H9 (cell line): ENCODE results near the gene PCBD2. TPM values are rescaled to one million over a fixed set of nuclear protein-coding genes. Genes with fewer than 3 reads are reported as not detected.

ENCODE experiments used
- DNase-seq: peaks from one replicate; pipeline ENCODE4 v3.0.0-alpha.2; 2017
- H2AFZ ChIP-seq: one replicate; pipeline ENCODE4 v1.6.1; 2013; ENCODE audit warnings: mild to moderate bottlenecking, low read length, control low read depth, moderate library complexity
- H2AK5ac ChIP-seq: 2 replicates; pipeline ENCODE4 v1.6.1; 2013; ENCODE audit warnings: low read length, control low read depth, mixed read lengths; ENCODE audit not compliant: insufficient read length
- H2BK120ac ChIP-seq: one replicate; pipeline ENCODE4 v1.6.1; 2013; ENCODE audit warnings: low read depth, mild to moderate bottlenecking, low read length, control low read depth, inconsistent platforms; ENCODE audit not compliant: poor library complexity, severe bottlenecking
- H2BK12ac ChIP-seq: 2 replicates; pipeline ENCODE4 v1.6.1; 2013; ENCODE audit warnings: low read length, control low read depth, mixed read lengths, low read depth; ENCODE audit not compliant: insufficient read length
- H2BK15ac ChIP-seq: 2 replicates; pipeline ENCODE4 v1.6.1; 2013; ENCODE audit warnings: low read depth, low read length, control low read depth
- H2BK20ac ChIP-seq: one replicate; pipeline ENCODE4 v1.6.1; 2013; ENCODE audit warnings: low read depth, mild to moderate bottlenecking, low read length, control low read depth, inconsistent platforms; ENCODE audit not compliant: poor library complexity, severe bottlenecking
- H2BK5ac ChIP-seq: 2 replicates; pipeline ENCODE4 v1.6.1; 2013; ENCODE audit warnings: low read length, control low read depth, mixed read lengths; ENCODE audit not compliant: insufficient read length
- H3K14ac ChIP-seq: 2 replicates; pipeline ENCODE4 v1.6.1; 2013; ENCODE audit warnings: low read length, control low read depth; ENCODE audit not compliant: insufficient read depth
- H3K18ac ChIP-seq: 2 replicates; pipeline ENCODE4 v1.6.1; 2013; ENCODE audit warnings: low read depth, mild to moderate bottlenecking, mixed read lengths, low read length, control low read depth; ENCODE audit not compliant: insufficient read length
- H3K23ac ChIP-seq: 2 replicates; pipeline ENCODE4 v1.6.1; 2013; ENCODE audit warnings: low read length, control low read depth, mixed read lengths, low read depth; ENCODE audit not compliant: insufficient read length
- H3K23me2 ChIP-seq: 2 replicates; pipeline ENCODE4 v1.6.1; 2013; ENCODE audit warnings: low read depth, mild to moderate bottlenecking, mixed read lengths, low read length, control low read depth; ENCODE audit not compliant: insufficient read length, poor library complexity, severe bottlenecking
- H3K27ac ChIP-seq: 2 replicates; pipeline ENCODE4 v1.5.1; 2013; ENCODE audit warnings: low read length, control low read depth, mixed read lengths, low read depth; ENCODE audit not compliant: insufficient read length
- H3K27me3 ChIP-seq: 2 replicates; pipeline ENCODE4 v1.6.1; 2013; ENCODE audit warnings: low read length, control low read depth, inconsistent platforms; ENCODE audit not compliant: insufficient read depth
- H3K4ac ChIP-seq: 2 replicates; pipeline ENCODE4 v1.6.1; 2013; ENCODE audit warnings: low read depth, mild to moderate bottlenecking, control low read depth, inconsistent platforms, low read length, moderate library complexity
- H3K4me1 ChIP-seq: 2 replicates; pipeline ENCODE4 v1.6.1; 2013; ENCODE audit warnings: low read length, control low read depth, inconsistent platforms; ENCODE audit not compliant: insufficient read depth
- H3K4me2 ChIP-seq: 2 replicates; pipeline ENCODE4 v1.6.1; 2013; ENCODE audit warnings: low read length, control low read depth, mixed read lengths; ENCODE audit not compliant: insufficient read length, insufficient read depth
- H3K56ac ChIP-seq: 2 replicates; pipeline ENCODE4 v1.6.1; 2013; ENCODE audit warnings: low read depth, mild to moderate bottlenecking, mixed read lengths, low read length, control low read depth; ENCODE audit not compliant: insufficient read length
- H3K79me1 ChIP-seq: 2 replicates; pipeline ENCODE4 v1.6.1; 2013; ENCODE audit warnings: low read depth, mild to moderate bottlenecking, moderate library complexity, low read length, control low read depth, inconsistent platforms; ENCODE audit not compliant: insufficient read depth, poor library complexity, severe bottlenecking
- H3K79me2 ChIP-seq: 2 replicates; pipeline ENCODE4 v1.6.1; 2013; ENCODE audit warnings: low read length, control low read depth, inconsistent platforms; ENCODE audit not compliant: insufficient read depth
- H3K9ac ChIP-seq: 2 replicates; pipeline ENCODE4 v1.6.1; 2013; ENCODE audit warnings: low read length, control low read depth, mixed read lengths; ENCODE audit not compliant: insufficient read length; ENCODE audit errors: extremely low read depth
- H3K9me3 ChIP-seq: one replicate; pipeline ENCODE4 v1.6.1; 2013; ENCODE audit warnings: low read depth, low read length, inconsistent platforms; ENCODE audit not compliant: control insufficient read depth
- H3T11ph ChIP-seq: one replicate; pipeline ENCODE4 v1.6.1; 2013; ENCODE audit warnings: mild to moderate bottlenecking, low read length, control low read depth, inconsistent platforms
- H4K20me1 ChIP-seq: one replicate; pipeline ENCODE4 v1.6.1; 2013; ENCODE audit not compliant: control insufficient read depth, insufficient read length, insufficient read depth
- H4K5ac ChIP-seq: 2 replicates; pipeline ENCODE4 v1.6.1; 2013; ENCODE audit warnings: low read depth, mild to moderate bottlenecking, mixed read lengths, low read length, control low read depth; ENCODE audit not compliant: insufficient read length
- H4K8ac ChIP-seq: replicated peaks from 2 replicates; pipeline ENCODE4 v1.6.1; 2013; ENCODE audit warnings: low read length, control low read depth, mixed read lengths, low read depth; ENCODE audit not compliant: insufficient read length
- H4K91ac ChIP-seq: 2 replicates; pipeline ENCODE4 v1.6.1; 2013; ENCODE audit warnings: low read depth, mild to moderate bottlenecking, moderate library complexity, mixed read lengths, low read length, control low read depth; ENCODE audit not compliant: insufficient read length
- H3K27ac Mint-ChIP-seq, 3 experiments: 2 replicates in 2 of 3; 3 replicates in 1 of 3; pipeline ENCODE4 v1.8.0; 2020 to 2021; ENCODE audit warnings: mixed read lengths in 3 of 3, mild to moderate bottlenecking in 1 of 3, moderate library complexity in 1 of 3
- H3K27me3 Mint-ChIP-seq: 2 replicates; pipeline ENCODE4 v1.8.0; 2021; ENCODE audit warnings: low read depth, mild to moderate bottlenecking, moderate library complexity, mixed read lengths
- H3K36me3 Mint-ChIP-seq, 3 experiments: 2 replicates in 2 of 3; 3 replicates in 1 of 3; pipeline ENCODE4 v1.8.0; 2020 to 2021; ENCODE audit warnings: low read depth in 3 of 3, mixed read lengths in 3 of 3; ENCODE audit not compliant: insufficient read depth in 1 of 3
- H3K4me1 Mint-ChIP-seq, 2 experiments: 2 replicates each; pipeline ENCODE4 v1.8.0; 2020; ENCODE audit warnings: mixed read lengths in 2 of 2
- H3K4me3 Mint-ChIP-seq, 2 experiments: 2 replicates in 1 of 2; 3 replicates in 1 of 2; pipeline ENCODE4 v1.8.0; 2020 to 2021; ENCODE audit warnings: mild to moderate bottlenecking in 2 of 2, mixed read lengths in 2 of 2, moderate library complexity in 1 of 2
- H3K9me3 Mint-ChIP-seq, 2 experiments: 2 replicates in 1 of 2; 3 replicates in 1 of 2; pipeline ENCODE4 v1.8.0; 2020; ENCODE audit warnings: mild to moderate bottlenecking in 2 of 2, mixed read lengths in 2 of 2, moderate library complexity in 1 of 2
- WGBS: extraction: QIAGEN DNeasy Blood & Tissue Kit; methylation state at CpG from one replicate; pipeline ENCODE4 v1.1.7; 2013; ENCODE audit warnings: missing lambda C conversion rate, low lambda C conversion rate, mixed read lengths; ENCODE audit not compliant: insufficient read length; ENCODE audit errors: extremely low coverage; 5-methylcytosine and 5-hydroxymethylcytosine counted together
- total RNA-seq: library from RNA; stranded (reverse); gene quantifications from 2 replicates; pipeline ENCODE4 v1.2.1, GENCODE V29; 2021
- TF ChIP-seq, protein P1 (sequence below): fragments of 200-600 bp; sonication (generic); conservative IDR thresholded peaks from 3 replicates; pipeline ENCODE4 v1.8.0; 2021; ENCODE audit warnings: antibody characterized with exemption, mild to moderate bottlenecking

Gene PCBD2
- total RNA-seq, 1 experiment from 2014 or later, result 11.9 TPM

- Histone ChIP-seq H2AK5ac (no peak overlapping the region), H4K5ac (no peak overlapping the region), H3K4me2 (no peak overlapping the region), H3K23me2 (no peaks in the 10 kb centered on the region), H2BK15ac (no peak overlapping the region), H3K4ac (no peak overlapping the region), H4K8ac (no peak overlapping the region), H2BK12ac (no peak overlapping the region), H2AFZ (no peak overlapping the region), H3K23ac (no peak overlapping the region), H3K56ac (no peak overlapping the region), H2BK120ac (no peak overlapping the region), H3K27me3 (no peaks in the 10 kb centered on the region), H3K4me1 (no peaks in the 10 kb centered on the region), H3K9ac (no peak overlapping the region), H3K18ac (no peak overlapping the region), H3K79me1 (no peaks in the 10 kb centered on the region), H3K14ac (no peak overlapping the region), H3T11ph (no peak overlapping the region), H4K20me1 (no peaks in the 10 kb centered on the region), H4K91ac (no peak overlapping the region), H2BK5ac (no peak overlapping the region), H2BK20ac (no peak overlapping the region), H3K79me2 (no peaks in the 10 kb centered on the region), H3K27ac (no peak overlapping the region), H3K9me3 (no peaks in the 10 kb centered on the region)
- H3K27ac Mint-ChIP-seq, result no peak overlapping the region
- peaks cover 4 to 8% of the 10 kb centered on the region in 2 experiments; a peak in 4 of 5 replicates for H3K9me3 Mint-ChIP-seq
- no CpG with 5 or more reads among the region's 8 CpGs for WGBS
- H3K36me3 Mint-ChIP-seq, result peaks cover 0 to 8% (median 2%) of the 10 kb centered on the region in 3 experiments; a peak in 1 of 7 replicates
- TF ChIP-seq, protein P1, sequence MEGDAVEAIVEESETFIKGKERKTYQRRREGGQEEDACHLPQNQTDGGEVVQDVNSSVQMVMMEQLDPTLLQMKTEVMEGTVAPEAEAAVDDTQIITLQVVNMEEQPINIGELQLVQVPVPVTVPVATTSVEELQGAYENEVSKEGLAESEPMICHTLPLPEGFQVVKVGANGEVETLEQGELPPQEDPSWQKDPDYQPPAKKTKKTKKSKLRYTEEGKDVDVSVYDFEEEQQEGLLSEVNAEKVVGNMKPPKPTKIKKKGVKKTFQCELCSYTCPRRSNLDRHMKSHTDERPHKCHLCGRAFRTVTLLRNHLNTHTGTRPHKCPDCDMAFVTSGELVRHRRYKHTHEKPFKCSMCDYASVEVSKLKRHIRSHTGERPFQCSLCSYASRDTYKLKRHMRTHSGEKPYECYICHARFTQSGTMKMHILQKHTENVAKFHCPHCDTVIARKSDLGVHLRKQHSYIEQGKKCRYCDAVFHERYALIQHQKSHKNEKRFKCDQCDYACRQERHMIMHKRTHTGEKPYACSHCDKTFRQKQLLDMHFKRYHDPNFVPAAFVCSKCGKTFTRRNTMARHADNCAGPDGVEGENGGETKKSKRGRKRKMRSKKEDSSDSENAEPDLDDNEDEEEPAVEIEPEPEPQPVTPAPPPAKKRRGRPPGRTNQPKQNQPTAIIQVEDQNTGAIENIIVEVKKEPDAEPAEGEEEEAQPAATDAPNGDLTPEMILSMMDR, result no peak
- DNase-seq, result no peak
- peaks cover 25% of the 10 kb centered on the region for H3K27me3 Mint-ChIP-seq
- no peak overlapping the region for H3K4me3 Mint-ChIP-seq
- H3K4me1 Mint-ChIP-seq, result peaks cover 5 to 9% of the 10 kb centered on the region in 2 experiments; a peak in 3 of 4 replicates
Measured at GRCh38 chr5:134995850-134996402, 91.0 kb downstream of the PCBD2 start.
